Mucosa of gallbladder (tissue), 1 donor: ENCODE results near the gene ETV5. TPM values are rescaled to one million over a fixed set of nuclear protein-coding genes. Genes with fewer than 3 reads are reported as not detected.
A peak's percentile ranks its signal among the peaks of the same experiment; 100 is the strongest.

Experiments used
- DNase-seq: peaks from one replicate; pipeline ENCODE4 v3.0.0-alpha.2; 2020; ENCODE audit warnings: low spot score
- total RNA-seq: library from RNA; stranded (reverse); gene quantifications from one replicate; pipeline ENCODE4 v1.2.1, GENCODE V29; 2021
- donor health status: DM: no; HTN: no; CAD: no.

ETV5 gene
- total RNA-seq: 23.4 TPM

DNA sequence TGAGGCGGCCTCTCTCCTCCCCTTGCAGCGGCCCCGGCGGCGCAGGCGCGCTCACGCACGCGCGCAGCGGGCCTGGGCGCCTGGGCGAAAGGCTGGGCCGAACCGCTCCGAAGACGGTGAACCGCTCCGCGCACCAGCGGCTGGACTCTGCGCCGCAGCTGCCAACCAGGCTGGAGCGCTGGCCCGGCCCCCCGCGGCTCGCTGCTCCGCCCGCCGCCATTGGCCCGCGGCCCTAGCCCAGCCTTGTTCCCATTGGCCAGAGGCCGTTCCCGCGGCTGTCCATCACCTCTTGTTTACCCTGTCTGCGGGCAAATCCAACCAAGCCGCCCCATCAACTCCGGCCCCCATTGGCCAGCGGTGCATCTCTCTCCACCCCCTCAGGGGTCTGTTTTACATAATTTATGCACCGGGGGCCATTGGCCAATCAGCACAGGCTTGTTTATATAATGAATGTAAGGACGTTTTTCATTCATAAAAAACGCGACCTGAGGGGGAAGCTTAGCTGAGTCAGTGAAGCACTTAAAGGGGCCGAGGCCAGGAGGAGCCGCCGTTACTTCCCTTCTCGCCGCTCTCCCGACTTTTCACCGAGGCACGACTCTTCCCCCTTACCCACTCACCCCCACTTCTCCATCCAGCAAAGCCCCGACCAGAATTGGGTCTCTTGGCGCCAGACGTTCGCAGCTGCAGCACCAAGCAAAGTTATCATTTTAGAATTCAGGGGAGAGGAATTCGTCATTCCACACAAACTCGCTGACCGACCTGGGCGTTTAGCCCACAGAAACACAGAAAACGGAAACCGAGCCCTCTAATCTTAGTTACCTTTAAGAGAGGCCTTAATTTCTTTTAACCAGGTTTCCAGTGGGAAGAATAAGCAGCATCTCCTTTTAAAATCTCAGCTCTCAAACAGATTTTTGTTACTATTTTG lies at the start of gene ETV5:
ETV5 (minus strand) TSS at position 149 of the 925 bp plus-strand sequence. CDS start 3,221 bp downstream, outside the sequence.
- DNase-seq: peak; percentile 99

DNA sequence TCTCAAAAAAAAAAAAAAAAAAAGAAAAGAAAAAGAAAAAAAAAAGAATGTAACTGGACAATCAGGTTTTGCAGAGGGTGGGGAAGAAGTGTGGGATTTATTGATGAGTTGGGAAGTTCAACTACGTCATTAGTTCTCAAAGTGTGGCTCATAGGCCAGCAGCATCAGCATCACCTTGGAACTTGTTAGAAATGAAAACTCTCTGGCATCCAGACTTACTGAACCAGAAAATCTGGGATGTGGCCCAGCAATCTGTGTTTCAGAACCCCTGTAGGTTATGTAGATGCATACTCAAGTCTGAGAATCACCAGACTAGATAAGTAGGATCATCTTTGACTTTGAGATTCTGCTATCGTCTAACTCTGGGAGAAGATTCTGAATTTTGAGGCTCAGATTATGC lies 45.8 kb upstream of the ETV5 start:
- DNase-seq: no peak

- DNase-seq: no peak
Measured at GRCh38 chr3:186152889-186153292, 44.0 kb upstream of the ETV5 start.

DNA sequence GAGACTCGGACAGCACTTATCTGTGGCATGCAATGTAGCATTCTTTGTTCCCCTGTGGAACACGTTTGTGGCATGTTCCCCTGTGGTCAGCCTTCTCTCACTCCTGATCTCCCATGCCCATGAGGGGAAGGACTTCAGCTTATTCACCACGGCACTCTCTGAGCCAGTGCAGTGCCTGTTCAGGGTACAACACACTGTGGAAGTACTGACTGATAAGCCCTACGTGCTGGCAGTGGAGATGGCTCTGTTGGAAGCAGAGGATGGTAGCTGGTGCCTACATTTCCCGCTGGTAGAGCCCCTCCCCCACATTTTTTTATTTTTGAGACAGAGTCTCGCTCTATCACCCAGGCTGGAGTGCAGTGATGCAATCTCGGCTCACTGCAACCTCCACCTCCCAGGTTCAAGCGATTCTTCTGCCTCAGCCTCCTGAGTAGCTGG lies 43.5 kb upstream of the ETV5 start:
- DNase-seq: no peak

DNA sequence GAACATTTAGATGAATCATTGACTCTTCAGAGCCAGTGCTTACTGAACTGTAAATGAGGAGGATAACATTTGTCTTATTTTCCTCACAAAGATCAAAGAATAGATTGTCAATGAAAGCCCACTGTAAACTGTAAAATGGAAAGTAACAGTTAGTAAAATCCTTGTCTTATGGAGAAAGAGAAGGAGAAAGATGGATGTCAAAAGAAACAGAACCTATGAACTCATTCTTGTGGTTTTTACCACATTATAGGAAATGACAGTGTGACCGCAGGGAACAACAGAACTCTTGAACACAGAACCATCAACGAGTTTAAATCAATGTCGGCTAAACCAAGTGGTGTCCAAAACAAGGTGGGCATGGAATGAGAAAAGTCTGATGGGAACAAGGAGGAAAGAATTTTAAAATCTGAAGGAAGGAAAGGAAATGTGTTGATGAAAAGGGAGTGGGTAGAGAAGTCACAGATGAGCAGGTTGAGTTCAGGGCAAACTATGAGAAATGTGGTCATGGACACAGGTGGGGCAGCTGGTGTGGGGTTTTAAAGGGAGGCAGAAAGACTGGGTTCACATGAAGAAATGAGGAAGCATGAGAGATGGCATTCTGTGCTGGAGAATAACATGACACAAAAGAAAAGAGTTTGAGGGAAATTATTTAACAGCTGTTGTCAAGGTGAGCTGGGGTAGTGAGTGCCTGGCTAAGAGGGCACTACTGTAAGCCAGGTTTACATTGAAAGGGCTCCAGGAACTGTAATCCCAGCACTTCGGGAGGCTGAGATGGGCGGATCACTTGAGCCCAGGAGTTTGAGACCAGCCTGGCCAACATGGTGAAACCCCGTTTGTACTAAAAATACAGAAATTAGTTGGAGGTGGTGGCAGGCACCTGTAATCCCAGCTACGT lies 42.4 kb upstream of the ETV5 start:
- no peak for DNase-seq

DNA sequence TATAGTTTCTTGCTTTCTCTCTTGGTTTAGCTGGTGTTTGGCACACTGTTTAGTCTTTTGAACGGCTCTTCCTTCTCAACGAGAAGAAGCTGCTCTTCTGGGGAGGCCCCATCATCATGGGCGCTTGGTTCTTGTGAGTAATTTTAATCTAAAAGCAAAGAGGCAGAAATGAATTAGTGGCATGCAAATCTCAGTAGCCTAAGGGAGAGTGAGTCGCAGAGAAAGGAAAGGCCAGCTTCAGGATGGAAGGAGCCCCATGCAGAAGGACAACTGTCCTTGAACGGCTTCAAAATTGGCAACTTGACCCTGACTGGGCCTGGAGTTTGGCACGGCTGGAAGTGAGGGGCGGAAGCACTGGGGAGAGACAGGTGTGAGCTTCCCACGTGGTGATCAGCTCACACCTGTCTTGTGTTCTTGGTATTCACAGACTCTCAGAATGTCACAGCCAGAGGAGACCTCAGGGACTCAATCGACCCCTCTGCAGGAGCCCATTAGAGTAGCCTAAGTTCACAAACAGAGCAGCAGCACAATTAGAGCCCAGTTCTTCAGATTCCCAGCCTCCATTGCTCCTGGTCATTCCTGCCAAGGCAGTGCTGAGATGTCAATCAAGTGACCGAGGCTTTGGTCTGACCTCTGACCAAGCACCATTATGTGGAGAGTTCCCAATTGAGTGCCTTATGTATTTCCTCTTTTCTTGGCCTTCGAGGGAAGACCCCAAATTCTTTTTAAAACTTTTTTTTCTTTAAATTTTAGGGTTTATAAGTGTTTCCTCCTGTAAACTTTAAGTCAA lies 41.3 kb upstream of the ETV5 start:
- no peak for DNase-seq

DNA sequence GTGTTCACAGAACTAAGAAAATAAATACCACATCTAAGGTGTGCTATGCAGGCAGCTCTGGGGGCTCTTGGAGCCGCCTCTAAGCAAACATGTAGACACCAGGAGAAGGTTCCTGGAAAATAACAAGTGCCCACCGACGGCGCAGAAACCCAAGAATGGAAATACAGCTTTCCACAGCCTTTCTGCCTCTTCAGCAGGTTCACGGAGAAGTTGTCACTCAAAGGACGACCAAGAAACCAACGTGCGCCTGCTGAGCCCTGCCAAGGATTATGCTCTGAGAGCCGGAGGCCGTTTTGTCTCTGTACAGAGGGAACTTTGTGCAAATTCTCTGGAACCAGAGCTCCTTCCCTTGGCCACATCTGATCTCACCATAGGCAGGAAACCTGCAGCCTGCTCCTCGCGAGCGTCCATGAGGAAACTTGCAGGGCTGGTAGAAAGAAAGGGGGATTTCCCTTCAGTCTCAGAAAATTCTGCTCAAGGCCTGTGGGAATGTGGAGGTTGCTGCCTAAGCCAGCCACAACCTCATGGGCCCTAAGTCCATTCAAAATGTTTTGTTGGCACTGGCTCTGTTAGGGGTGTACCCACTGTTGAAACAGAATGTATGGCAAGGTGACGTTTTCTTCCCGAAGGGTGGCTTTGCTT lies 40.6 kb upstream of the ETV5 start:
- no peak for DNase-seq

GRCh38 chr3:186144257-186144656 lies 35.4 kb upstream of the ETV5 start:
- no peak for DNase-seq

GRCh38 chr3:186143250-186143649 lies 34.4 kb upstream of the ETV5 start:
- no peak for DNase-seq

DNA sequence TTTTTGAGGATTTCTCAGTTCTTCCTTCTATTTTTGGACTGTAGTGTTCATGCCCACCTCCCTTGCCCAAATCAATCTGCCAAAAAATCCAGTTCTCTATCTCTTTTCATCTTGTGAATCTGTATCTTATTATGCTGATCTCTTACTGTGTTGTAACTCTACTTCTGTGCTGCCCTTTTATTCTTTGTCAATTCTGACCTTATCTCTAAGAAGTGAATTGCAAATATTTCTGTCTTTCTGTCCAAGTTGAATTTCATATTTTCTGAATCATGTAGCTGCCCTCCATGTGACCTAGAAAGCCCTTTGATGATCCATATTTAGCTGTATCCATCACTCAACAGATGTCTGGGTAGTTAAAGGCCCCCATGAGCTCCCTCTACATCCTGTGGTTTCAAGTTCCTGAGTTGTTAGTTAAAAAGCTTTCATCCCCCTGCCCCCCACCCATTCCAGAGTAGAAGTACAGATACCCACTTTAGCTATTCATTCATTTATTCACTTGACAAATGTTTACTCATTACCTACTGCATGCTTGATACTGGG lies 33.6 kb upstream of the ETV5 start:
- DNase-seq: no peak

GRCh38 chr3:186141790-186142189 lies 32.9 kb upstream of the ETV5 start:
- no peak for DNase-seq

- no peak for DNase-seq
Measured at GRCh38 chr3:186138272-186138981, 29.5 kb upstream of the ETV5 start.

DNA sequence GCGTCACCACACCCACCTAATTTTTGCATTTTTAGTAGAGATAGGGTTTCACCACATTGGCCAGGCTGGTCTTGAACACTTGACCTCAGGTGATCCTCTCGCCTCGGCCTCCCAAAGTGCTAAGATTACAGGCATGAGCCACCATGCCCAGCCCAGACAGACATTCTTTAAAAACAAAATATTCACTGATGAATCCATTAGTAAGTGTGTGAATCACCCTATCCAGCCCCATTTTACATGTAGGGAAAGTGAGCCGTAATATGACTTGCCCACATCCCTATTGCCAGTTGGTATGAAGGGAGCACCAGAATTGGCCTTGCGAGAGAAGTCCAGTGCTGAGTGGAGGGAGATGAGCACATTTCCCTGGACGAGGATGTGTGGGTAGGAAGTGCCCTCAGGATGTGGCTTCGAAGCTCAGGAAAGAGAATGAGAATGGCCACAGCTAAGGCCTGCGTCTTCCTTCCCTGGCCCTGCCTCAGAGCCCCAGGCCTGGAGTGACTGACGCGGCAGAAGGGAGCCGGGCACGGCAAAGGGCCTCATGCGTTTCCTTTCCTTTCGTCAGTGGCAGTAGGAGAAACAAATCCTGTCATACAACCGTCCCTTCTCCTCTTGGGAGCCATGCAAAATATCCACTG lies 28.3 kb upstream of the ETV5 start:
- DNase-seq: no peak

DNA sequence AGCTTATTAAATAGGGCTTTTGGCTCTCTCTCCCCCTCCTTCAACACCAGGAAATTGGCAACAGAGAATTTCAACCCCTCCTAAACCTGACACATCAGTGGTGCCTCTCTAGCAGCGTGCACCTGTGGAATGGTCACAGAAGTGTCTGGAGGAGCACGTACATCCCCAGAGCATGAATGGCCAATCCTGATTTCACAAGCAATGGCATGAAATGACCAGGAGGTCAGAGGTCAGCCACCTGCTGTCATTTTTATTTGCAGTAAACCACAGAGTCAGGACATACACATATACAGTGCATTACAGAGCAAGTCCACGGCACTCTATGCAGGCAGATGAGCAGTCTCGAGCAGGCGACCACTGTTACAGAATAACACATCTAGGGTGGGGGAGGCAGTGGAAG lies 25.1 kb upstream of the ETV5 start:
- DNase-seq: no peak

- DNase-seq: no peak
Measured at GRCh38 chr3:186132487-186132886, 23.6 kb upstream of the ETV5 start.

GRCh38 chr3:186129206-186129605 lies 20.3 kb upstream of the ETV5 start:
- no peak for DNase-seq

GRCh38 chr3:186128158-186128557 lies 19.3 kb upstream of the ETV5 start:
- no peak for DNase-seq

DNA sequence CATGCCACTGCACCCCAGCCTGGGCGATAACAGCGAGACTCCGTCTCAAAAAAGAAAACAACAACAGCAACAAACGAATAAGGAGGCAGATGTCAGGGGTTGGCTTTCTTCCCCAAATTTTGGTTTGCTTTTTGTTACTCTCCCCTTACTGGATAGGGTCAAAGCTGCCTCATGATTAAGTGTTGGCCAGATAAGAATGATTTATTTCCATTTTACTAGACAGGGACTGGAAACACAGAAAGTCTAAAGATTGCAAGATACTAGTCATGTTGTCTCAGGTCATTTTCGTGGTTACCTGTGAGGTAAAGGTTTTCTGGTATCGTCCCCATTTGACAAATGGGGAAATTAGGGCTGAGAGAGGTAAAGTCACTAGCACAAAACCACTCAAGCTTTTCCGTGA lies 18.6 kb upstream of the ETV5 start:
- no peak for DNase-seq

- no peak for DNase-seq
Measured at GRCh38 chr3:186125118-186125517, 16.2 kb upstream of the ETV5 start.

GRCh38 chr3:186124592-186124991 lies 15.7 kb upstream of the ETV5 start:
- no peak for DNase-seq
